HK-2 (cell line): Measurements from ENCODE around the gene ELAVL3.
"Not testable (repeated sequence)": the region's sequence is repeated elsewhere in the genome, so short reads cannot be mapped to it uniquely, and the experiment has no call there.

Source experiments
- DNase-seq: peaks from one replicate; pipeline ENCODE4 v3.0.0-alpha.2; 2018; ENCODE audit not compliant: unreplicated experiment

ELAVL3 gene

GRCh38 chr19:11406703-11407236, 74.1 kb downstream of the ELAVL3 start:
- not testable (repeated sequence) for DNase-seq

- no peak for DNase-seq
Measured at GRCh38 chr19:11405846-11406643, 74.8 kb downstream of the ELAVL3 start.

GRCh38 chr19:11404588-11405222, 76.1 kb downstream of the ELAVL3 start:
- no peak for DNase-seq

GRCh38 chr19:11401808-11402543, 78.9 kb downstream of the ELAVL3 start:
- DNase-seq: no peak
